ENCODE measurements around the gene SLBP.

The SLBP gene

GRCh38 chr4:1745697-1746096, 33.6 kb upstream of the SLBP start:
- no peak overlapping the region for H3K9ac ChIP-seq
- H3K4me3 ChIP-seq: no peak overlapping the region
- no peaks in the 10 kb centered on the region for H3K27me3 ChIP-seq
- TF ChIP-seq Cebpa-rat (IDR thresholded peaks at IDR 0.05): no peak
- peaks cover 19 to 53% (median 46%) of the 10 kb centered on the region in 11 experiments; a peak in 21 of 22 replicates for H3K36me3 ChIP-seq
- H3K4me1 ChIP-seq: peaks cover 13 to 41% (median 22%) of the 10 kb centered on the region in 10 experiments
- no peak overlapping the region for H3K4me2 ChIP-seq
- H3K27ac ChIP-seq: no peak overlapping the region
- no peaks in the 10 kb centered on the region for H3K9me3 ChIP-seq (replicated peaks in 1 of 11)
- peaks cover 0 to 71% (median 42%) of the 10 kb centered on the region in 11 experiments; a peak in 14 of 22 replicates for H4K20me1 ChIP-seq

- no peaks in the 10 kb centered on the region for H3K9me3 ChIP-seq (replicated peaks in 1 of 11)
- no peak for TF ChIP-seq Cebpa-rat (IDR thresholded peaks at IDR 0.05)
- H3K4me2 ChIP-seq: no peak overlapping the region
- no peak overlapping the region for H3K9ac ChIP-seq
- H3K4me1 ChIP-seq: peaks cover 18 to 43% (median 27%) of the 10 kb centered on the region in 10 experiments
- H4K20me1 ChIP-seq: peaks cover 0 to 76% (median 47%) of the 10 kb centered on the region in 11 experiments; a peak in 14 of 22 replicates
- H3K27me3 ChIP-seq: no peaks in the 10 kb centered on the region
- H3K36me3 ChIP-seq: peaks cover 19 to 58% (median 51%) of the 10 kb centered on the region in 11 experiments; a peak in 21 of 22 replicates
- no peak overlapping the region for H3K27ac ChIP-seq
- no peak overlapping the region for H3K4me3 ChIP-seq
These were observed 33.0 kb upstream of the SLBP start for GRCh38 chr4:1745165-1745564.

GRCh38 chr4:1744552-1744951, 32.4 kb upstream of the SLBP start:
- TF ChIP-seq Cebpa-rat (IDR thresholded peaks at IDR 0.05): no peak
- Histone ChIP-seq H4K20me1 (peaks cover 0 to 82% (median 51%) of the 10 kb centered on the region in 11 experiments; a peak in 14 of 22 replicates), H3K36me3 (peaks cover 19 to 64% (median 56%) of the 10 kb centered on the region in 11 experiments; a peak in 21 of 22 replicates), H3K27me3 (no peaks in the 10 kb centered on the region), H3K27ac (no peak overlapping the region), H3K4me1 (peaks cover 22 to 46% (median 33%) of the 10 kb centered on the region in 10 experiments), H3K9ac (no peak overlapping the region), H3K4me2 (no peak overlapping the region), H3K4me3 (no peak overlapping the region), H3K9me3 (replicated peaks in 1 of 11) (no peaks in the 10 kb centered on the region)

GRCh38 chr4:1743975-1744374, 31.9 kb upstream of the SLBP start:
- Histone ChIP-seq H4K20me1 (peaks cover 0 to 87% (median 51%) of the 10 kb centered on the region in 11 experiments; a peak in 14 of 22 replicates), H3K4me3 (no peak overlapping the region), H3K27me3 (no peaks in the 10 kb centered on the region), H3K4me1 (peaks cover 22 to 50% (median 38%) of the 10 kb centered on the region in 10 experiments), H3K36me3 (peaks cover 23 to 70% (median 62%) of the 10 kb centered on the region in 11 experiments), H3K9ac (no peak overlapping the region; a peak in 1 of 22 replicates), H3K27ac (no peak overlapping the region; a peak in 1 of 22 replicates), H3K9me3 (replicated peaks in 1 of 11) (peaks cover 0 to 5% (median under 1%) of the 10 kb centered on the region in 11 experiments; a peak in 9 of 22 replicates), H3K4me2 (no peak overlapping the region)
- no peak for TF ChIP-seq Cebpa-rat (IDR thresholded peaks at IDR 0.05)

GRCh38 chr4:1743551-1743950, 31.4 kb upstream of the SLBP start:
- H3K9ac ChIP-seq: peak overlapping the region in 1 of 11 experiments; percentile 13; a peak in 1 of 22 replicates
- H4K20me1 ChIP-seq: peaks cover 0 to 87% (median 51%) of the 10 kb centered on the region in 11 experiments; a peak in 14 of 22 replicates
- no peak for TF ChIP-seq Cebpa-rat (IDR thresholded peaks at IDR 0.05)
- H3K27me3 ChIP-seq: no peaks in the 10 kb centered on the region
- no peak overlapping the region for H3K4me3 ChIP-seq
- H3K4me2 ChIP-seq: no peak overlapping the region
- H3K27ac ChIP-seq: no peak overlapping the region; a peak in 1 of 22 replicates
- H3K36me3 ChIP-seq: peaks cover 28 to 74% (median 66%) of the 10 kb centered on the region in 11 experiments
- H3K9me3 ChIP-seq (replicated peaks in 1 of 11): peaks cover 2 to 9% (median 5%) of the 10 kb centered on the region in 11 experiments
- H3K4me1 ChIP-seq: peaks cover 21 to 49% (median 36%) of the 10 kb centered on the region in 10 experiments

GRCh38 chr4:1741208-1741607, 29.1 kb upstream of the SLBP start:
- Histone ChIP-seq H3K4me1 (peaks cover 18 to 42% (median 31%) of the 10 kb centered on the region in 10 experiments), H3K36me3 (peaks cover 51 to 98% (median 90%) of the 10 kb centered on the region in 11 experiments), H3K9me3 (replicated peaks in 1 of 11) (peaks cover 25 to 33% (median 29%) of the 10 kb centered on the region in 11 experiments), H3K9ac (peak overlapping the region in 7 of 11 experiments; percentile 41 to 62 (median 55); a peak in 12 of 22 replicates), H3K4me3 (no peak overlapping the region; a peak in 1 of 20 replicates), H3K4me2 (peak overlapping the region; percentile 54 to 88 (median 75)), H3K27me3 (no peaks in the 10 kb centered on the region), H3K27ac (peak overlapping the region in 10 of 11 experiments; percentile 4 to 80 (median 59); a peak in 16 of 22 replicates), H4K20me1 (peaks cover 0 to 89% (median 44%) of the 10 kb centered on the region in 11 experiments; a peak in 14 of 22 replicates)
- no peak for TF ChIP-seq Cebpa-rat (IDR thresholded peaks at IDR 0.05)

- Histone ChIP-seq H3K4me1 (peaks cover 18 to 39% (median 30%) of the 10 kb centered on the region in 10 experiments), H3K4me2 (peak overlapping the region; percentile 54 to 88 (median 75)), H4K20me1 (peaks cover 0 to 88% (median 38%) of the 10 kb centered on the region in 11 experiments; a peak in 14 of 22 replicates), H3K36me3 (peaks cover 58 to 100% (median 96%) of the 10 kb centered on the region in 11 experiments), H3K4me3 (no peak overlapping the region), H3K27ac (peak overlapping the region; percentile 22 to 80 (median 60); a peak in 19 of 22 replicates), H3K9me3 (replicated peaks in 1 of 11) (peaks cover 29 to 43% (median 37%) of the 10 kb centered on the region in 11 experiments), H3K27me3 (no peaks in the 10 kb centered on the region), H3K9ac (peak overlapping the region; percentile 5 to 62 (median 52); a peak in 17 of 22 replicates)
- TF ChIP-seq Cebpa-rat (IDR thresholded peaks at IDR 0.05): no peak
These were observed 28.0 kb upstream of the SLBP start for GRCh38 chr4:1740021-1740545.

GRCh38 chr4:1739358-1739757, 27.2 kb upstream of the SLBP start:
- H3K4me3 ChIP-seq: no peak overlapping the region
- H3K4me2 ChIP-seq: peak overlapping the region in 7 of 11 experiments; percentile 11 to 54 (median 37); a peak in 9 of 22 replicates
- H3K4me1 ChIP-seq: peaks cover 18 to 39% (median 30%) of the 10 kb centered on the region in 10 experiments
- H4K20me1 ChIP-seq: peaks cover 0 to 88% (median 38%) of the 10 kb centered on the region in 11 experiments; a peak in 14 of 22 replicates
- no peaks in the 10 kb centered on the region for H3K27me3 ChIP-seq
- peaks cover 29 to 48% (median 38%) of the 10 kb centered on the region in 11 experiments for H3K9me3 ChIP-seq (replicated peaks in 1 of 11)
- H3K9ac ChIP-seq: peak overlapping the region in 3 of 11 experiments; percentile 19 to 56 (median 40); a peak in 2 of 22 replicates
- H3K27ac ChIP-seq: peak overlapping the region in 2 of 11 experiments; percentile 25 to 32; a peak in 2 of 22 replicates
- no peak for TF ChIP-seq Cebpa-rat (IDR thresholded peaks at IDR 0.05)
- H3K36me3 ChIP-seq: peaks cover 58 to 100% (median 96%) of the 10 kb centered on the region in 11 experiments

- peaks cover 61 to 100% (median 96%) of the 10 kb centered on the region in 11 experiments for H3K36me3 ChIP-seq
These were observed 26.3 kb upstream of the SLBP start for GRCh38 chr4:1738410-1738809.

More at GRCh38 chr4:1738410-1738809, 26.3 kb upstream of the SLBP start:
- Histone ChIP-seq H3K27me3 (no peaks in the 10 kb centered on the region), H3K4me2 (no peak overlapping the region), H3K4me1 (peaks cover 18 to 33% (median 30%) of the 10 kb centered on the region in 10 experiments), H3K27ac (no peak overlapping the region), H3K4me3 (peak overlapping the region in 6 of 10 experiments; percentile 4 to 36 (median 25); a peak in 5 of 20 replicates), H3K9me3 (replicated peaks in 1 of 11) (peaks cover 29 to 48% (median 38%) of the 10 kb centered on the region in 11 experiments), H4K20me1 (peaks cover 0 to 88% (median 32%) of the 10 kb centered on the region in 11 experiments; a peak in 14 of 22 replicates), H3K9ac (no peak overlapping the region)
- no peak for TF ChIP-seq Cebpa-rat (IDR thresholded peaks at IDR 0.05)
